ENCODE data around the gene RNLS.
"Not testable (repeated sequence)": the region's sequence is repeated elsewhere in the genome, so short reads cannot be mapped to it uniquely, and the experiment has no call there.

RNLS gene

DNA sequence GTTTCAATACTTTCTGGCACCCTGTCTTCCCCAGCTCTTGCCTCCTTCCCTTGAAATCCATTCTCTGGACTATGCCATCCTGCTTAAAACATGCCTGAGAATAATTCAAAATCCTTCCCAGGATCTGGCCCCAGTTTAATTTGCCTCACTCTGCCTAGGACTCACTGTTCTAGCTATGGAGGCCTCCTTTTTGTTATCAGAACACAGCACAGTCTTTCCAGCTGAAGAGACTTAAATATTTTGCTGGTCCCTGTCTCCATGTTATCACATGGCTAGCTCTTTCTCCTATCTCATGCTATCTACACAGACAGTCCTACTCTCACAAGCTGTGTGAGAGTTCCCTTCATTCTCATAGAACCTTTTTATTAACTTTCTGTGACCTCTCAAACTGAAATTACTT lies 194.8 kb downstream of the RNLS start:
- DNase-seq (ENCODE audit: low read depth, low spot score): no peak

DNA sequence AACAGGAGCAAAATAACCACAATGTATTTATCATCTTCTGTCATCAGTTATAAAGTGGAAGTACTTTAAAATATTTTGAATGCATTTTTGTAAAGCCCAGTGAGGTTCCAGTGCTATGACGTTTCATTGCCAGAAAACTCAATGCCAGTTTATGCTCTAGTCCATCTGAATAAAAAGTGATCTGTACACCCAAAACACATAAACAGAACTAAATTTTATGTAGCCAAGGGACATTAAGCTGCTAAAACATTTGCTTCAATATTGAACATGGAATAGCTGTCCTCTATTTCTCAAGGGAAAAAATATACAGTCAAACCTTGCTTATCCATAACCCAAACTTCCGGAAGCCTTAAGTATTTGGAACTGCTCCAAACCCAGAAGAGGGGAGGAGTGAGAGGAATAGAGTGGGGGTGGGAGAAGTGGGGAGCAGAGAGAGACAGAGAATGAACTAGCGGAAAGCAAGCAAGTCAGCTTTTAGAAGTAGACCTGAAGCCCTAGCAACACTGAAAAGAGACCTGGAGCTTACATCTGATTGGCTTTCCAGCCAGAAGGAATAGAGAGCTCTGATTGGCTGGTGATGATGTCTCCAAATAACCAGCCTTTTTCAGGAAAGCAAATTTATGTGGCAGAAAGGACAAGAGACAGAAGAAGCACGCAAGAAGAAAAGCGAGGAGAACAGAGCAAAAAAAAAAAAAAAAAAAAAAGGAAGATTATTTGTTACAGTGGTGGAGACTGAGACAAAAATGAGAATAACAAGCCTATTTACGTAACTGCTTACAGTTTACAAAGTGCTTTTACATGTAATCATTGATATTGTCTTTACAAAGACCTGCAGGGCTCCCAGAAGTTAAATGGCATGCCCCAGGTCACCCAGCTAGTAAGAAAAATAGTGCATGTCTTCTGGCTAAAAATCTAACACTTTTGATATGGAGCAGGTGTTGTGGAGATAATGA lies 196.0 kb downstream of the RNLS start:
- no peak for DNase-seq (ENCODE audit: low read depth, low spot score)

DNA sequence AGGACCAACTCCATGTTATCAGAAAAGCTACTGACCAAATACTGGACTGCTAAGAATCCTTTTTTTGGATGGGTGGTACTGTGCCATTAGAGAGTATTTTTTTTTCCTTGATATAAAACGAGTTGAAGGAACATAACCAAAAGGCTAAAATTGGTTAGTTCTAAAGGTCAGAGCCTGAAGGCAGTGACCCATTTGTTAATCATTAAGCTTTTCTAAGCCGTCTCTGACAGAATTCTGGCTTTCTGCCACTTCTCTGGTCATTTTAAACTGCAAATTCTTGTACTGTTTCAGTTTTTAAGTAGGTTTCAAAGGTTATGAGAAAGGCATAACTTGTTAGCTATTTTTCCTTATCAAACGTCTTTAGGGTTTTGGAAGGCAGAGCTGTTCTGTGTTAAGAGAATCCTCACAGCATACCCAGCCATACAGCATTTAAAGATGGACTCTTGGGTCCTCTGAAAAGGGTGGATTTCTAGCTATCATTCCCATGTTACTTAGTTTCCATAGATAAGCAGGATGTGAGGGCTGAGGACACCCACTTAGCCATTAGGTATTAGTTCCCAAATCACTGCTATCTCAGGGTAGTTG lies 196.8 kb downstream of the RNLS start:
- no peak for DNase-seq (ENCODE audit: low read depth, low spot score)

DNA sequence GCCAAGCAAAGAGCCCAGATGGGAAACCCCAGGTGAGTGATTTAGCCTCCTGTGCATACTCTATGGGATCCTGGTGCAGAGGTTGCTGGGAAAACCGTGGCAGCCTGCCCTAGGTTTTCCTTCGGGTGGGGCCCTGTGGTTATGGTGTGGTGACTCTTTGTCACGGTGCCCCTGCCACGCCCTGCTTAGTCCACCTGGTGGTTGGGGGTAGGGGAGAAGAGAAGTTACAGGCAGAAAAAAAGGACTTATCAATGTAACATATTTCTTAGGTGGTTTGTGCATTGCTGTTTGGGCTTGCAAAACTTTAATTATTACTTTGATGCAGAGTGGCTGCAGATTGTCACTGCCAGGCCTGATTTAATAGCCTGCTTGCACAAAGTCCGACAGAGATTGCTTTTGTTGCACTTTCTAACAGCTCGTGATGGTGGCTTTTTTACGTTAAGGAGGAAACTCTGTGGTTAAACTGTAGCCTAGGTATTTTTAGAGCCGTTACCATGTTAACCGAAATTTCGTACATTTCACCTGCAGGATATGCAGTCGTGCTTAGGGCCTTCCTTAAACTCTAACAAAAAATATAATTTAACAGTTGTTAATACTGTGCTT lies 197.4 kb downstream of the RNLS start:
- DNase-seq (ENCODE audit: low read depth, low spot score): no peak

DNA sequence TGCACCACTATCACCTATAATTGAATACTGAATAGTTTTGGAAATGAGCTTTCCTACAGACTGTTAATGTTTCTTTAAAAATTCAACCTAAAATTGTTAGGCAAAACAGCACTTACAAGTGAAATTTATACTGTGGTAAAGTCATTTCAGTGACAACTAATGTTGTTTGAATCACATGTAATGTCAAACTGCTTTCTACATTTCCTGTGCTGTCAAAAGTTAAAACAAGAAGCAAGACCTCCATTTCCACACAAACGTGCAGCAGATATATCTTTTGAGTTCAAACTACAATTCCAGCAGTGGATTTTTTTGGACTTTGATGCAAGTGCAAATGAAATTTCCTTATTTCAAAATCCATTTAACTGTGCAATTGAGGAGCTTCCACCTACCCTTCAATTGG lies 199.8 kb downstream of the RNLS start:
- no peak for DNase-seq (ENCODE audit: low read depth, low spot score)

DNA sequence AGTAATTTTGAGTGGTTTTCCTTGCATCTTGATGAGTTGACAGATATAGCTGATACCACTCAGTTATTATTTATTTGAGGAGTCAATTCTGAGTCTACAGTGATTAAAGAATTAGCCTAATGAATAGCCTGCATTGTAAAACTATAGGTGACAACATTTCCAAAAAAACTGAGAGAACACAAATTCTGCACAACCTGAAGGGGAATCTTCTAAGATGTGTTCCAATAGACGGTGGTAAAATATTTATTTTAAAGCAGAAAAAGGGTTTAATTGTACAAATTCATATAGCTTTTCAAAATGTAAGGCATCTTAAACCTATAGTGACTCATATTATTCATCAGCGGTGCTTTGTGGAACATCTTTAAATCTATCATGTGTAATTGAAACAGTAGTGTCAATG lies 200.4 kb downstream of the RNLS start:
- DNase-seq (ENCODE audit: low read depth, low spot score): no peak

DNA sequence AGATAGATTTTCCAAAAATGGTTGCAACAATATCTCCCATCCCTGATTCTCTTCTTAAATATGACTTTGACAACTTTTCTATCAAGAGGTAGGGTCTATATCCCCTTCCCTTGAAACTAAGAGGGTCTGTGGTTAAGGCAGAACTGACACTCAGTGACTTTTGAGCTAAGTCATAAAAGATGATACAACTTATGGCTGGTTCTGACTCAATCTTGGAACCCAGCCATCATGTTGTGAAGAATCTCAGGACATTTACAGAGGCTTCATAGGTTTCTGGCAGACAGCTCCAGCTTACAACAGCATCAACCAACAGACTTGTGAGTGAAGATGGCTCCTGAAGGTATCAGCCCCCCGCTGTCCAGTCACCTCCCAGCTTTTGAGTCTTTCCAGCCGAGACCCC lies 203.5 kb downstream of the RNLS start:
- DNase-seq (ENCODE audit: low read depth, low spot score): no peak

DNA sequence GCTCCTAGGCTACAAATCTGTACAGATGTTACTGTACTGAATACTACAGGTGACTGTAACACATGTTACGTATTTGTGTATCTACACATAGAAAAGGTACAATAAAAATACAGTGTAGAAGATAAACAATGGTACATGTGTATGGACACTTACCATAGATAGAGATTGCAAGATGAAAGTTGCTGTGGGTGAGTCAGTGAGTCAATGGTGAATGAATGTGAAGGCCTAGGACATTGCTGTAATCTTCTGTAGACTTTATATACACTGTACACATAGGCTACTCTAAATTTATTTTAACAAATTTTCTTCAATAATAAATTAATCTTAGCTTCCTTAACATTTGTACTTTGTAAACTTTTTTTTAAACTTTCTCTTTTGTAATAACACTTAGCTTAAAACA lies 205.6 kb downstream of the RNLS start:
- no peak for DNase-seq (ENCODE audit: low read depth, low spot score)

DNA sequence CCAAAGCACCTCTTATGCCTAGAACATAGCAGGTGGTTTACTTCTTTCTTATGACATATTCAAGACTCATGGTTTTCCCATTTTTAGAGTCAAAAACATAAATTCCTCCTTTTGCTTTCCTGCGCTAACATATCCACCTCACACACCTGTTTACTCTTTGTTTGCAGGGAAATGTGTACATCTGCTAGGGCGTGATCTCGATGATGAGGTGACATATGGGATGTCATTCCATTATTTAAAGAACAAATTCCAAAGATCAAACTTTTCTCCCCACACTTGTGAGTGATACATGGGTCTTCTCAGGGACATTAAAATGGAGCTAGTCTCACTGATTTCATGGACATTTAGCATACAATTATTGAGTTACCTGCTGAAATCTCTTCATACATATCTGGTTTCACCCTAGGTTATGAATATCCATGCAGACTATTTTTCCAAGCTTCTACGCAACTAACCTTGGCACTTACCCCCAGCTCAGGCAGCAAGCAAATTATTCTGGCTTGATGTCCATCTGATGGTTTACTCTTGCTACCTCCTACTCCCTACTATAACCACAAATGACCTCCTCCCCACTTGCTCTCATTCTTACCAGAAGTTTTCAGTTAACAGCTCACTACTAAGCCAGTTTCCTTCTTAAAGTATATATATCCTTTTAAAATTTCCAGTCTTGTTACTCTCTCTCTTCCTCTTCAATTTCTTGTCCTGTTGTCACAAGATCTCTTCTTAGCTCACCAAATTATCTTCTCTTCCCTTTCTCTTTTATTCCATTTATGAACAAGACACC lies 208.5 kb downstream of the RNLS start:
- no peak for DNase-seq (ENCODE audit: low read depth, low spot score)

DNA sequence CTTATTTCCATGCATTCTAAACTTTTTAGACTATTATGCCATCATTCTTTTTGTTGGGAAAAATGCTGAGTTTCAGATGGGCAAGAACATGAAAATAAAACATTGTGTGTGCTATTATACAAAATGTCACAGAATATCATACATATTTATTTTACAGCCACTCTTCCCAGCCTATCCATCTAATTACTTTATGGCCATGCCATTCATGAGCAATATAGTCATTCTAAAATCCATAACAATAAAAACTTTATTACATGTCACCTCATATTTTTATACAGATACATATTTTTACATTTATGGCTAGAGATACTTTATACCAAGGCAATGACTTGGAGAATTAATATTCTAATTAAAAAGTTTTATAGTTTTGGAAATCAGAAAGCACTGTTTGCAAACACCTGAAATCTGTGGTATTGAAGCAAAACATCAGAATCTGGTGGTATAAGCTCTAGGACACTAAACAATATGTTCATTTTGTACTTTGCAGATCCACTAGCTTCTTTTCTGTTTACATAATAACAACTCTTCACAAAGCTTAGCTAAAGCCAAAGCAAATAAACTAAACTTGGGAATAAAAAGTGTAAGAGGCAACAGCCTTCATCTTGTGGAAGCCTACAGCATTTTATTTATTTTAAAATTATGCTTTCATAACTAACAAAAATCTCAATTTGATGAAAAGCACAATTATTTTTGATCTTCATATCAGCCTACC lies 210.1 kb downstream of the RNLS start:
- no peak for DNase-seq (ENCODE audit: low read depth, low spot score)

DNA sequence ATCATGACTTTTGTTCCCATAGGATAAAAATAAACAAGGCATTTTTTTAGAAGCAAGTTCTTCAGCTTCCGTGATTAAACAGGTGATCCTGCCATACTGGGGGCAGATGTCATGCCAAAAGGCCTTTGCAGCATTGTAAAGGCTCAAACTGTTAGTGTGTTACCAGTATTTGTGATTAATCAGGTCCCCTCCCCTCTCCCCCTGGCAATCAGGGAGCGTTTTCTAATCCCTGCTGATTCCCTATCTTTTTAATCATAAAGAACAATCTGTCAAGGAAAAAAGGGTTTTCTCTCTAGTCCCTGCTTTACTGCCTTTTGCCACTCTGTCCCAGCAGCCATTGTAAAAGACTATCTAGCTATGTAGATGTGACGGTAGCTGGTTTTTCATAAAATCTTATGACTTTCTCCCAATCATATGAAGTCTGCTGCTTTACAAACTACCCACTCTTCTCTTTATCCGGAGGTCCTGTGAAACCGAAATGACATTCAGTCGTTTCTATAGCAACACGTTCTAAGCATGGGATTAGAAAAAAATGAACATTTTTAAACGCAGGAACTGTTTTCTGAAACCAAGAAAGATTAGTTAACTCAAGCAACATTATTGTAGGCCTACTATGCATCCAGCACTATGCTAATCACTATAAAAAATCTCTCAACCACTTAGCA lies 210.9 kb downstream of the RNLS start:
- no peak for DNase-seq (ENCODE audit: low read depth, low spot score)

DNA sequence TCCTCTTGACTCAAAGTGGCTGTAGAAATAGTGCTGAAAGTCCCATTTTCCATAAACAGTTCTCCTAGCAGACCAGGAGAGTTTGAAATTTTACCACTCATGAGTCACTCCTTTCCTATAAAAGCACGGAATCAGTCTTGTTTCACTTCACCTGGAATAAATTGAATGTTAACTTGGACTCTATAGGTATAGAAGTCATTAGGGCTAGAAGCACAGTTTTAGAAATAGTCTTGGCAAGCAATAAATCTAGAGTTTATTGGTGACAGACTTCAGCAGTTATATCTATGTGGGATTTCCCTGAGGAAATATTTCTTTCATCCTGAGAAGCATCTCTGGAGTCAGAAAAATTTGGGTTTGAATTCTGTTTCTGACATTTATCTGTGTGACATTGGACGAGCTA lies 212.4 kb downstream of the RNLS start:
- DNase-seq (ENCODE audit: low read depth, low spot score): no peak

DNA sequence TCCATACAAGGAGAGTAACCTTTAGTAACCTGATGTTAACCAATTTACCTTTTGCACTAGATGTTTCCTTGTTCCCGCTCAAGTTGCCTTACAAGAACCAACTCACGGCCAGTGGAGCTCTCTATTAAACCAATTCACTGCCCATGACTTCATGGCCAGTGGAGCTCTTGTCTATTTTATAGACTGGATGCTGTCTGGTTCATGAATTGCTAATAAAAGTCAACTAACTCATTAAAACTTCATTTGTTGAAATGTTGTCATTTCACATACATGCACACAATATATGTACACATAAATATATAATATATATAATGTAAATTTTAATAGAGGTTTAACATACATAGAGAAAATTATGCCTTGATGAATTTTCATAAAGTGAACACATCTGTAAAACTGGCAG lies 216.3 kb downstream of the RNLS start:
- DNase-seq (ENCODE audit: low read depth, low spot score): no peak

DNA sequence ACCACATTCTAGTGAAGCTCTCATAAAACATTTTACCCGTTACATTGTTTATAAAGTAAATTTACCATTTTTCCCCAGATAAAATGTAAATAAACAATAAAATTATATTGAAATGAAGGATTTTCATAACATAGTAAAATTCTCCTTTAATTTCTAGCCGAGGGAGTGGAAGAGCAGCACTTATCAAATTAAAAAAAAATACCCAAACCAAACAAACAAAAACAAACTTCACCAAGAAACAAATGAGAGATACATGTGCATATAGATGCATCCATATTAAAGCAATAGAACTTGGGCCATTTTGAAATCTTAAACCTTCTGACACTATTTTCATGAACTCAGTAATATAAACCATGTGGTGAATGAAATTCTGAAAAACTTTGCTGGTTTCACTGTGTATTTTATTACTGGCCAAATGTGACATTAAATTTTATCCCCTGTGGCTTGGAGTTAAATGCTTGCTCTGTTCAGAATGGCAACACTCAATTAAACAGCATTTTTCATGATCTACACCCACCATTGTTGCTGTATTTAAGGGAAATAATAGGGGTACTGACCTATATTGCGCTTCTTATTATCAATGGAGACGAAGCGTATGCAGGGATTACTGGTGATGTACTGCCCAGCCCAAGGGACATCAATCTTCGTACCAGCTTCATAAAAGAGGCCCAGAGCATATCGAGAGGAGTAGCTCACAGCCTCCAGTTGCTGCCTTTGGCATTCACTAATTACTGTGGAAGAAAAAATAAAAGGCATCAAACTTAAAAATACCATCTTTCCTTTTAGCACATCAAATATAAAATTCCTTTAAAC lies 220.9 kb downstream of the RNLS start:
- DNase-seq (ENCODE audit: low read depth, low spot score): no peak

DNA sequence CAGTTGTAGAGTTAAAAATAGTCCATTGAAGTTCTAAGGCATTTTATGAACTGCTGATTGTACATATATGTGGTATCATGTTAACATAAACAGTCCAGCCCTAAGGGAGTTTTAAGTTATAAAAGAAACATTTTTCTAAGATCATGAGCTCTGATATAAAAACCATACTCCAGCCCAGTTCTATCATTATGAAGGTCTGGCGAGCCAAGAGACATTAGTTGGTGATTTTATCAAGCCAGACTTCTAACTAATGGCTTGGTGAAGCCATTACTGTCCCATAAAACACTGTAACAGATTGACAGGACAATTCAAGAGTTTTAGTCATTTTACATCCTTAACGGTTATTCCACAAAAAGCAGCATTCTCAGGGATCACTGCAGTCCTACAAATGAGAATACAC lies 221.6 kb downstream of the RNLS start:
- no peak for DNase-seq (ENCODE audit: low read depth, low spot score)

DNA sequence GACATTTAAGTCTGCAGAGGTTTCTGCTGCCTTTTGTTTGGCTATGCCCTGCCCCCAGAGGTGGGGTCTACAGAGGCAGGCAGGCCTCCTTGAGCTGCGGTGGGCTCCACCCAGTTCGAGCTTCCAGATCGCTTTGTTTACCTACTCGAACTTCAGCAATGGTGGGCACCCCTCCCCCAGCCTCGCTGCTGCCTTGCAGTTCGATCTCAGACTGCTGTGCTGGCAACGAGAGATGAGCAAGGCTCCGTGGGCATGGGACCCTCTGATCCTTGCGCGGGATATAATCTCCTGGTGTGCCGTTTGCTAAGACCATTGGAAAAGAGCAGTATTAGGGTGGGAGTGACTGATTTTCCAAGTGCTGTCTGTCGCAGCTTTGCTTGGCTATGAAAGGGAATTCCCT lies 227.4 kb downstream of the RNLS start:
- not testable (repeated sequence) for DNase-seq (ENCODE audit: low read depth, low spot score)

DNA sequence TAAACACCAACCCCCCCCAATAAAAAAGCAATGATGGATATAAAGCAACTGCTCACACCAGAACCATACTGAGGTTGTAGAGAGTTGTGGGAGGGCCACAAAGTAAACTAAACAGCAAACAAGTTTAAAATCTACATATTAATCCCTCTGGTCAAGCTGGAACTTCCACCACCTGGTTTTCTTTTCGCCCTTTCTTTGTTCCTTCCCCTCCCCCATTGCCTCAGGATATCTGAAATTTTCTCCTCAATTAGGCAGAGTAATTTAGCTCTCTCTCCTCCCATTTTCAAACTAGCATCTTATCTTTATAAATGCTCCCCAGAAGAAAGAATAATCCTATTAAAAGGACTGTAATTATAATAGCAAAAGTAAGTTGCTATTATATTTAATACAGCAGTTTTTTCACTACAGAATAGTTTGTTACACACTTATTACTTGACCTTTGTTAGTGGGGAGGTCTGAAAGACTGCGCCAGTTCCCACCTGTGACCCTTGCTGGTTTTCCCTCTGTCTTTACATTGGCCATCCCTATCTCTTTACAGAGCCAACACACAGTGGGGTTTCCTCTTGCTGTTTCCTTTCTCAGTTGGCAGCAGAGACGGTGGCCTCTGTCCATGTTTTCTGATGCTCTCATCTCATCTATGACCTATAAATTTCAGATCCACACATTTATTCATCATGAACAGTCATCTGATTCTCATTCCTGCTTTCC lies 235.4 kb downstream of the RNLS start:
- no peak for DNase-seq (ENCODE audit: low read depth, low spot score)

DNA sequence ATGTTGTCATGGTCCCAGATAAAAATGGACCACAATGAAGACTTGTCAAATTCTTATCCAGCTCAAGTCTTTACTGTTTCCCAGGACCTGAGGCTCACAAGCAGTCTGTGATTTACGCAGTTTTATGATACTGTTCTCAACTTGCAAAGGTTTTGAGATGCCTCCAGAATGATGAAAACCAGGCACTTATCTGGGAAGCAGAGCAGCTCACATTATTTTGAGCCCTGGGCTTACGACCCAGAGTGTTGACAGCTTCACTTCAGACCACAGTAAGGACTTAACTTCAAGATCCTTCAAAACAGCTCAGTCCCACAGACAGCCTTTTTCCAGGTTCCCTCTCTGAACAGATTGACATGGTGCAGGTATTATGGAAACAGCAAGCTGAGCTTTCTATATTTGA lies 236.1 kb downstream of the RNLS start:
- DNase-seq (ENCODE audit: low read depth, low spot score): no peak

Measured in activated naive CD8-positive, alpha-beta T cell treated with anti-CD3 and anti-CD28 coated beads, Interleukin-2, amount 50 U/mL, for 16 hours (primary cell).